Activated CD8-positive, alpha-beta T cell treated with anti-CD3 and anti-CD28 coated beads for 36 hours (primary cell): Measurements from ENCODE around the gene MYOCD. TPM values are rescaled to one million over a fixed set of nuclear protein-coding genes. Genes with fewer than 3 reads are reported as not detected.

Experiments used
- ATAC-seq: fragments of 200-7000 bp; cut with Tn5 transposase; one replicate; pipeline ENCODE4 v1.10.0; 2021; ENCODE audit warnings: mild to moderate bottlenecking, moderate library complexity
- CTCF ChIA-PET: fragments of 350-600 bp; sonication (Branson Sonifier 250); formaldehyde crosslinking; loops from one replicate; lab custom pipeline; 2021; ENCODE audit warnings: antibody characterized with exemption; lab: Charles Lee
- POLR2A ChIA-PET: fragments of 350-600 bp; sonication (Branson Sonifier 250); formaldehyde crosslinking; loops from one replicate; lab custom pipeline; 2021; ENCODE audit warnings: antibody characterized with exemption; lab: Charles Lee
- DNase-seq: peaks from one replicate; pipeline ENCODE4 v3.0.0-alpha.2; 2020
- H3K27ac Mint-ChIP-seq: one replicate; pipeline ENCODE4 v1.8.0; 2021; ENCODE audit warnings: mild to moderate bottlenecking, mixed read lengths
- H3K27me3 Mint-ChIP-seq: one replicate; pipeline ENCODE4 v1.8.0; 2021; ENCODE audit warnings: mixed read lengths
- H3K36me3 Mint-ChIP-seq: one replicate; pipeline ENCODE4 v1.8.0; 2021; ENCODE audit warnings: low read depth, mixed read lengths
- H3K4me1 Mint-ChIP-seq: one replicate; pipeline ENCODE4 v1.8.0; 2021; ENCODE audit warnings: low read depth, mixed read lengths
- H3K4me3 Mint-ChIP-seq: one replicate; pipeline ENCODE4 v1.8.0; 2021; ENCODE audit warnings: mild to moderate bottlenecking, moderate library complexity, mixed read lengths
- H3K9me3 Mint-ChIP-seq: one replicate; pipeline ENCODE4 v1.8.0; 2021; ENCODE audit warnings: mixed read lengths
- CTCF ChIP-seq: fragments of 200-600 bp; IDR thresholded peaks from one replicate; pipeline ENCODE4 v1.8.0; 2022; ENCODE audit warnings: antibody characterized with exemption, mild to moderate bottlenecking
- intact Hi-C: fragments of 100-400 bp; cut with micrococcal nuclease; formaldehyde crosslinking; loops from one replicate; pipeline ENCODE4 v1.10.0; 2022
- total RNA-seq, 2 experiments: library from RNA; stranded (reverse); gene quantifications; one replicate each; pipeline ENCODE4 v1.2.3, GENCODE V29; 2021

The MYOCD gene
- total RNA-seq, 2 experiments from 2014 or later = not detected

GRCh38 chr17:12680993-12681392 lies 15.3 kb downstream of the MYOCD start:
- ChIA-PET POLR2A (no interaction called here), CTCF (no interaction called here)
- no peak for ATAC-seq

GRCh38 chr17:12683299-12683698 lies 17.6 kb downstream of the MYOCD start:
- Mint-ChIP-seq H3K36me3 (no peaks in the 10 kb centered on the region), H3K4me3 (no peak overlapping the region), H3K9me3 (no peaks in the 10 kb centered on the region), H3K27ac (no peak overlapping the region), H3K4me1 (no peaks in the 10 kb centered on the region), H3K27me3 (no peaks in the 10 kb centered on the region)
- DNase-seq (no peak), ATAC-seq (no peak)
- ChIA-PET POLR2A (no interaction called here), CTCF (no interaction called here)
- intact Hi-C loops = no loop called here
- TF ChIP-seq CTCF = no peak

More at GRCh38 chr17:12680993-12681392, 15.3 kb downstream of the MYOCD start:
- H3K4me3 Mint-ChIP-seq = no peak overlapping the region
- intact Hi-C loops = no loop called here
- H3K36me3 Mint-ChIP-seq = no peaks in the 10 kb centered on the region
- H3K27ac Mint-ChIP-seq = no peak overlapping the region
- no peak for DNase-seq
- no peaks in the 10 kb centered on the region for H3K27me3 Mint-ChIP-seq
- TF ChIP-seq CTCF = no peak
- no peaks in the 10 kb centered on the region for H3K4me1 Mint-ChIP-seq
- H3K9me3 Mint-ChIP-seq = no peaks in the 10 kb centered on the region

- CTCF ChIA-PET = no interaction called here
- no peaks in the 10 kb centered on the region for H3K36me3 Mint-ChIP-seq
- ATAC-seq = no peak
These were observed 20.8 kb downstream of the MYOCD start for GRCh38 chr17:12686486-12686885.

GRCh38 chr17:12688382-12688781 lies 22.7 kb downstream of the MYOCD start:
- no peak for ATAC-seq
- intact Hi-C loops = no loop called here

More at GRCh38 chr17:12686486-12686885, 20.8 kb downstream of the MYOCD start:
- no peak overlapping the region for H3K27ac Mint-ChIP-seq
- intact Hi-C loops = no loop called here
- no peaks in the 10 kb centered on the region for H3K4me1 Mint-ChIP-seq
- TF ChIP-seq CTCF = no peak
- no peaks in the 10 kb centered on the region for H3K9me3 Mint-ChIP-seq
- DNase-seq = no peak
- H3K27me3 Mint-ChIP-seq = no peaks in the 10 kb centered on the region
- H3K4me3 Mint-ChIP-seq = no peak overlapping the region
- POLR2A ChIA-PET = no interaction called here

GRCh38 chr17:12691173-12691572 lies 25.5 kb downstream of the MYOCD start:
- H3K27me3 Mint-ChIP-seq = no peaks in the 10 kb centered on the region
- no peak for TF ChIP-seq CTCF
- H3K9me3 Mint-ChIP-seq = no peaks in the 10 kb centered on the region
- POLR2A ChIA-PET = no interaction called here
- CTCF ChIA-PET = no interaction called here
- H3K4me1 Mint-ChIP-seq = no peaks in the 10 kb centered on the region
- DNase-seq (no peak), ATAC-seq (no peak)
- H3K36me3 Mint-ChIP-seq = no peaks in the 10 kb centered on the region
- H3K4me3 Mint-ChIP-seq = no peak overlapping the region
- H3K27ac Mint-ChIP-seq = no peak overlapping the region
- intact Hi-C loops = no loop called here

More at GRCh38 chr17:12688382-12688781, 22.7 kb downstream of the MYOCD start:
- H3K27me3 Mint-ChIP-seq = no peaks in the 10 kb centered on the region
- H3K4me1 Mint-ChIP-seq = no peaks in the 10 kb centered on the region
- no peak for TF ChIP-seq CTCF
- DNase-seq = no peak
- ChIA-PET CTCF (no interaction called here), POLR2A (no interaction called here)
- H3K27ac Mint-ChIP-seq = no peak overlapping the region
- H3K36me3 Mint-ChIP-seq = no peaks in the 10 kb centered on the region
- H3K4me3 Mint-ChIP-seq = no peak overlapping the region
- no peaks in the 10 kb centered on the region for H3K9me3 Mint-ChIP-seq
